GM12872 (cell line): ENCODE measurements around the gene CACTIN.

Source experiments
- TF ChIP-seq, protein P1 (sequence below): IDR thresholded peaks from 3 replicates; pipeline ENCODE4 v1.5.1; 2011; ENCODE audit warnings: low read depth, mild to moderate bottlenecking, low read length, moderate library complexity; ENCODE audit not compliant: insufficient read depth

CACTIN gene

DNA sequence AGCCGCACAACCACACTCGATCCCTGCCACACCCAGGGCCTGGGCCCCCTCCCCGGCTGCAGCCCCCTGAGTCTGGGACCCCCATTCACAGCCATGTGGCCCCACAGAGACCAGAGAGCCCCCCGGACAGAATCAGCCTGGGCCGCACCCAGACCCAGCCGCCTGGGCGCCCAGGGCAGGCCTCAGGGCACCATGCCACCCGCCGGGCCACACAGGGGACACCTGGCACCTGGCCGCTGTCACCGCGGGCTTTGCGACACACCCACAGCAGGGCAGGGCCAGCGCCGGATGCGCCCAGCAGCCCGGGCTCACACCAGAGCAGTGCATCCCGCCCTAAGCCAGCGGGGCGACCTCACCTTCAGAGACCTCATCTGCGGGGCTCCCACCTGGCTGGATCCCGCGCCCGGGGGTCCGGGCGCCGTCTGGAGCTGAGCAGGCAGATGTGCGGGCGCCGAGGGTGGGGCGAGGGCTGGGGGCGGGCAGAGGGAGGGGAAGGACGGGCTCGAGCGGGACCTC is 20.4 kb downstream of the CACTIN start:
- TF ChIP-seq, protein P1, sequence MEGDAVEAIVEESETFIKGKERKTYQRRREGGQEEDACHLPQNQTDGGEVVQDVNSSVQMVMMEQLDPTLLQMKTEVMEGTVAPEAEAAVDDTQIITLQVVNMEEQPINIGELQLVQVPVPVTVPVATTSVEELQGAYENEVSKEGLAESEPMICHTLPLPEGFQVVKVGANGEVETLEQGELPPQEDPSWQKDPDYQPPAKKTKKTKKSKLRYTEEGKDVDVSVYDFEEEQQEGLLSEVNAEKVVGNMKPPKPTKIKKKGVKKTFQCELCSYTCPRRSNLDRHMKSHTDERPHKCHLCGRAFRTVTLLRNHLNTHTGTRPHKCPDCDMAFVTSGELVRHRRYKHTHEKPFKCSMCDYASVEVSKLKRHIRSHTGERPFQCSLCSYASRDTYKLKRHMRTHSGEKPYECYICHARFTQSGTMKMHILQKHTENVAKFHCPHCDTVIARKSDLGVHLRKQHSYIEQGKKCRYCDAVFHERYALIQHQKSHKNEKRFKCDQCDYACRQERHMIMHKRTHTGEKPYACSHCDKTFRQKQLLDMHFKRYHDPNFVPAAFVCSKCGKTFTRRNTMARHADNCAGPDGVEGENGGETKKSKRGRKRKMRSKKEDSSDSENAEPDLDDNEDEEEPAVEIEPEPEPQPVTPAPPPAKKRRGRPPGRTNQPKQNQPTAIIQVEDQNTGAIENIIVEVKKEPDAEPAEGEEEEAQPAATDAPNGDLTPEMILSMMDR: no peak

DNA sequence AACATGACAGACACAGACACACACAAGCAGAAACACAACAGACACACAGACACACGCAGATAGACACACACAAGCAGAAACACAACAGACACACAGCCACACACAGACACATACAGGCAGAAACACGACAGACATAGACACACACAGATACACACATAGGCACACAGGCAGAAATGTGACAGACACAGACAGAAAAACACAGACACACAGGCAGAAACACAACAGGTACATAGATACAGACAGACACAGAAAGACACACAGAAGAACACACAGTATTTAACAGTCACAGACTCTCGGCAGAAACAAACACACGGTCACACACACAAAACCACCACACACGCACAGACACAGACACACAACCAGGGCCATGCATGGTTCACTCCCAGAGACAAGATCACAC is 20.8 kb downstream of the CACTIN start:
- TF ChIP-seq, protein P1: no peak

DNA sequence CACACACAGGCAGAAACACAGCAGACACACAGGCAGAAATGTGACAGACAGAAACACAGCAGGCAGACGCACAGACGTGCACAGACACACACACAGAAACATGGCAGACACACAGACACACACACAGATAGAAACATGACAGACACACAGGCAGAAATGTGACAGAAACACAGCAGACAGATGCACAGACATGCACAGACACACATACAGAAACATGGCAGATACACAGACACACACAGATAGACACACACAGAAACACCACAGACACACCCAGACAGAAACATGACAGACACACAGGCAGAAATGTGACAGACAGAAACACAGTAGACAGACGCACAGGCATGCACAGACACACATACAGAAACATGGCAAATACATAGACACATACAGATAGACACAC is 21.2 kb downstream of the CACTIN start:
- TF ChIP-seq, protein P1: no peak

DNA sequence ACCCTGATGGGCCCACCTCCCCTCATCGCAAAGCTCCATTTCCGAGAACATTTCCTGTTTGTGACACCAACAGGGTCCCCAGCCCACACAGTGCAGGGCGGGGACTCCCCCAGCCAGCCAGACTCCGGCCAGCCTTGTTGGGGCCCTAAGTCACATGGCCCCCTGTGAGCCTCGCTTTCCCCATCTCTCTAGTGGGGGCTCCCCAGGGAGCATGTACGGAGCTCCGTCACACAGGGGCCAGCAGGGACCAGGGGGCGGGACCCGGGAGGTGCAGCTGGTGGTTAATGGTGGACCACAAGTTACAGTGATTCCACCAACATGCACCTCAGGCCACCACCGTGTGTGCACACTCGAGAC is 21.6 kb downstream of the CACTIN start:
- TF ChIP-seq, protein P1: no peak

DNA sequence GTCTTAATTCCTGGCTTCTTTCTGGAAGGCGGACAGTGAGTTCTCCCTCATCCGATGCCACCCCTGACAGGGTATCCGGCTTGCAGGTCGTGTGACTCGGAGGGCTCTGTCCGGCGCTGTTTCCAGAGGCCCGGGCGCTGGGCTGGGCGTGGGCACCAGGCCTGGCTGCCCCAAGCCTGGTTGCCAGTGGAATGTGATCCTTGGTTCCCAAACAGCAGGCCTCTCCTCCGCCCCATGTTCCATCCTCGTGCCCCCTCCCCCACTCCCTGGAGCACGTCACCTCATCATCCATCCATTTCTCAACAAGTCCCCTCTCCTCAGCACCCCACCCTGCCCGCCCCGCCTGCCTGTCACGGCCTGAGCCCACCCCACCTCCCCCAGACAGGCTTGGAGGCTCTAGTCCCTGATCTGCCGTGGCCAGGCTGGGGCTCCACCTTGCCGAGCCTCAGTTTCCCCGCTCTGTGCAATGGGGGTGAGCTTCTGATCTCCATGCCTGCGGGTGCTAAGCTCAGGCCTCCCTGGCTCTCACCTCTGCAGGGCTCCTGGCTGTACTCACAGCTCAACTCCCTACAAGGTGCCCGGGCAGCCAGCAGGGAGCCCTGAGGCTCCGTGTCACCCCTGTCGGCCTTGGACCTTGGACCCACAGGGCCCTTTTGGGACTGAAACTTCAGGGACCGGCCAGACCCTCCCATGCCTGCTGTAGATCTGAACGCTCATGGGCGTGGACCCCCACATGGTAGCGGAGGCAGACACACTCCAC is 22.2 kb downstream of the CACTIN start:
- TF ChIP-seq, protein P1: no peak

DNA sequence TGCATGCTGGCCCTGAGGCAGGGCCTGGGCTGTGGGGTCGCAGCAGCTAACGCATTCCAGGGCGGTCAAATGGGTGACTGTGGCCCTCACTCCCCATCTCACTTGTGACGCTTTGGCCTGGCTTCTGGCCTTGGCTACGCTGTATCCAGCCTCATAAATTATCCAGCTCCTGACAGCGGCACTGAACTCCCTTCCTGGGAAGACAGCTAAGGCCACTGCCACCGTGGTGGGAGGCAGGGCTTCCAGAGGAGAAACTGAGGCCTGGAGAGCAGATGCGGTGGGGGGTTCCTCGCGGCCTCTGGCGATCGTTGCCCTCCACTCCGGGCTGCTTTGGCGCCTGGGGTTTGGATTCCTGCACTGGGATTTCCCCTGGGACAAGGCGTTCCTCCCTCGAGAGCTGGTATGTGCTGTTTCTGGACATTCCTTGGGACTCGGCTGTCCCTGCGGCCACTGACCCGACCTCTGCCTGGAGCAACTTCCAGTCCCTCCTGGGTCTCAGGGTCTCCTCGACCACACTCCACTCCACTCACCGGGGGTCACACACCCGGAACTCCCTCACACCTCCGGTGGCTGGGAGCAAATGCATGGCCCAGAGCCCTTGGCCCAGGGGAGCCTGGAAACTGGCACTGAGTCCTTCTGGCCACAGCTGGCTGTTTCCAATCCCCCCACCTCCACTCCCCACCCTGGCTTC is 23.3 kb downstream of the CACTIN start:
- TF ChIP-seq, protein P1: no peak

DNA sequence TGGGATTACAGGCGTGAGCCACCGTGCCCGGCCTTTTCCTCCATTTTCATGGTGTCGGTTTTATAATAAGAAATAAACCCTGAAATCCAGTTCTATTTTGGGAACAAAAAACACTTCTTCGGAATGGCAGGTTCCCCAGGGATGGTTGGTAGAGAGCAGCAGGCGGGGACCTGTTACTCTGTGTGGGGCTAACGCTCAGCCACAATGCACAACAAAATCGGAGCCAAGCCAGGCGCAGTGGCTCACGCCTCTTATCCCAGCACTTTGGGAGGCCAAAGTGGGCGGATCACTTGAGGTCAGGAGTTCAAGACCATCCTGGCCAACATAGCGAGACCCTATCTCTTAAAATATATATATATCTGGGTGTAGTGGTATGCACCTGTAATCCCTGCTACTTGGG is 25.6 kb downstream of the CACTIN start:
- TF ChIP-seq, protein P1: no peak
